ENCODE data around the gene ST3GAL3.

- no peak for TF ChIP-seq CTCF (IDR thresholded peaks at IDR 0.05)
- no peak for TF ChIP-seq REST (IDR thresholded peaks at IDR 0.05; ENCODE audit: insufficient read depth in 1 of 2, low read depth in 2 of 2, low read length in 1 of 2)
These were observed 224.7 kb downstream of the ST3GAL3 start for GRCh38 chr1:43931711-43932660.
